HepG2 (cell line): ENCODE results near the gene SIGMAR1. TPM values are rescaled to one million over a fixed set of nuclear protein-coding genes. Genes with fewer than 3 reads are reported as not detected.

Source experiments
- JARID2 ChIP-seq: sonication (generic); formaldehyde crosslinking; IDR thresholded peaks from 2 replicates; pipeline ENCODE4 v1.8.1; 2023; ENCODE audit warnings: missing genetic modification reagents, inconsistent platforms; ENCODE audit not compliant: insufficient replicate concordance
- MAFG ChIP-seq: sonication (generic); formaldehyde crosslinking; IDR thresholded peaks from 2 replicates; pipeline ENCODE4 v1.5.1; 2020; ENCODE audit warnings: mild to moderate bottlenecking, missing genetic modification reagents
- MED13 ChIP-seq: sonication (generic); formaldehyde crosslinking; IDR thresholded peaks from 2 replicates; pipeline ENCODE4 v1.5.0; 2020; ENCODE audit warnings: missing genetic modification reagents
- PHF5A ChIP-seq: IDR thresholded peaks from one replicate; pipeline ENCODE4 v1.6.1; 2018; ENCODE audit warnings: low read depth, missing genetic modification reagents; ENCODE audit not compliant: unreplicated experiment
- REL ChIP-seq: sonication (generic); formaldehyde crosslinking; conservative IDR thresholded peaks from 2 replicates; pipeline ENCODE4 v1.8.0; 2022; ENCODE audit warnings: mild to moderate bottlenecking, missing genetic modification reagents, moderate library complexity
- STAG1 ChIP-seq: sonication (generic); formaldehyde crosslinking; IDR thresholded peaks from 2 replicates; pipeline ENCODE4 v1.4.0; 2020; ENCODE audit warnings: missing genetic modification reagents
- TAF15 ChIP-seq: fragments of 200-400 bp; formaldehyde crosslinking; IDR thresholded peaks from one replicate; pipeline ENCODE4 v1.6.1; 2018; ENCODE audit warnings: mild to moderate bottlenecking, low read depth, low read length; ENCODE audit not compliant: poor library complexity, severe bottlenecking
- TGIF2 ChIP-seq: IDR thresholded peaks from 2 replicates; pipeline ENCODE4 v1.6.1; 2016; ENCODE audit warnings: control low read depth, missing compliant biosample characterization
- TMF1 ChIP-seq: sonication (generic); formaldehyde crosslinking; IDR thresholded peaks from 2 replicates; pipeline ENCODE4 v1.8.1; 2022; ENCODE audit warnings: low read depth, missing genetic modification reagents
- ZNF558 ChIP-seq: sonication (generic); formaldehyde crosslinking; IDR thresholded peaks from 2 replicates; pipeline ENCODE4 v1.9.0; 2022; ENCODE audit warnings: mild to moderate bottlenecking, missing genetic modification reagents, borderline replicate concordance
- ZNF589 ChIP-seq: sonication (generic); formaldehyde crosslinking; conservative IDR thresholded peaks from 2 replicates; pipeline ENCODE4 v1.8.0; 2022; ENCODE audit warnings: mild to moderate bottlenecking, moderate library complexity, missing genetic modification reagents
- ZNF660 ChIP-seq: sonication (generic); formaldehyde crosslinking; IDR thresholded peaks from 2 replicates; pipeline ENCODE4 v1.5.1; 2020; ENCODE audit warnings: mild to moderate bottlenecking, low read depth, missing genetic modification reagents, borderline replicate concordance
- polyA plus RNA-seq, 8 experiments: library from polyadenylated mRNA; depleted of rRNA in 3 of 8; stranded (reverse) in 7 of 8; unstranded in 1 of 8; fragments of >200 nt; fragmentation: Illumina TruSeq in 4 of 8; extraction: Trizol in 4 of 8; gene quantifications; 2 replicates each; pipeline versions ENCODE4 v1.2.1 to v1.2.3, GENCODE V29; 2011 to 2016; ENCODE audit warnings: low read depth in 4 of 8, missing spikeins in 1 of 8, mixed read lengths in 1 of 8; ENCODE audit not compliant: insufficient read depth in 1 of 8
- total RNA-seq, 5 experiments: library from RNA; depleted of rRNA; stranded (reverse); fragments of >200 nt; fragmentation: Illumina TruSeq; extraction: Trizol; gene quantifications; 2 replicates each; pipeline ENCODE4 v1.2.3, GENCODE V29; 2016; ENCODE audit warnings: low read depth in 1 of 5
- TF ChIP-seq, protein P1 (sequence below): sonication (generic); formaldehyde crosslinking; IDR thresholded peaks from 2 replicates; pipeline ENCODE4 v1.4.0; 2020; ENCODE audit warnings: missing genetic modification reagents, borderline replicate concordance
- TF ChIP-seq, protein P2 (sequence below): sonication (generic); formaldehyde crosslinking; IDR thresholded peaks from 2 replicates; pipeline ENCODE4 v1.5.0; 2020; ENCODE audit warnings: missing genetic modification reagents, mild to moderate bottlenecking, borderline replicate concordance
- TF ChIP-seq, protein P3 (sequence below): sonication (generic); formaldehyde crosslinking; IDR thresholded peaks from 2 replicates; pipeline ENCODE4 v1.8.1; 2023; ENCODE audit warnings: missing genetic modification reagents, mild to moderate bottlenecking, borderline replicate concordance
- TF ChIP-seq, protein P4 (sequence below): sonication (generic); formaldehyde crosslinking; IDR thresholded peaks from 2 replicates; pipeline ENCODE4 v1.8.0; 2022; ENCODE audit warnings: missing genetic modification reagents, mild to moderate bottlenecking, inconsistent platforms, borderline replicate concordance
- TF ChIP-seq, protein P5 (sequence below): IDR thresholded peaks from 2 replicates; pipeline ENCODE4 v1.6.1; 2018; ENCODE audit warnings: missing genetic modification reagents, mild to moderate bottlenecking, missing compliant biosample characterization

The SIGMAR1 gene
- total and polyA plus RNA-seq, 2 of the 13 experiments (the other 11 are each of a cell fraction or from before 2014, with no cell fraction given): 38.9 to 60.8 TPM

DNA sequence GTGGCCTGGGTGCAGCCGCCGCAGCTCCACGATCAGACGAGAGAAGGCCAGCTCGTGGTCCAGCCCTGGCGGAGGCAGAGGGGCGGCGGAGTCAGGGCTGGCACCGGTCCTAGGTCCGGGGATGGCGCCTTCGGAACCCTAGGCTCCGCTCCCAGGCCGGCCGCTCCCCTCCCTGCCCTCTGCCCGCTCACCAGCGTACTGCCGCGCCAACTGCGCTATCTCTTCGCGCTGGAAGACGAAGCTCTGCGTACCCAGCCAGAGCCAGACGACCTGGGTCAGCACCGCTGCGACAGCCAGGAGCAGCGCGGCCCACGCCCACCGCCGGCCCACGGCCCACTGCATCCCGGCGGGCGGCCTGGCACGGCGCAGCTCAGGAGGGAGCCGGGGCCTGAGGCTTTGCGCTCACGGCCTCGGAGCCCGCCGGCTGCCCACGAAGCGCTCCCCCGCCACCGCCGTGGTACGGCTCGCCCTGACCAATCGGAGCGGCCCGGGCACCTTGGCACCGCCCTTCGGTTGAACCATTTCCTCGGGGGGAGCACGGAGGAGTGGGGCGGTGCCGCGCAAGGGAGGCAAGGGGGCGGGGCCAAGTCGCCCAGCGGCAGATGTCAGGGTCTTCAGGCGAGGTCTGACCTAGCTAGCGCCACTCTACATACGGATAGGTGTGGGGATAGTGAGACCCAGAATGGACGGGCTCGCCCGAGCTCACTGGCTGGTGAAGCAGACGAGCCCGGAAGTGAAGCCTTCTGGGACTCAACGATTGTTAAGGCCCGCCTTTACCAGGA is at the start of gene SIGMAR1 (continued):
- TF ChIP-seq, protein P1, sequence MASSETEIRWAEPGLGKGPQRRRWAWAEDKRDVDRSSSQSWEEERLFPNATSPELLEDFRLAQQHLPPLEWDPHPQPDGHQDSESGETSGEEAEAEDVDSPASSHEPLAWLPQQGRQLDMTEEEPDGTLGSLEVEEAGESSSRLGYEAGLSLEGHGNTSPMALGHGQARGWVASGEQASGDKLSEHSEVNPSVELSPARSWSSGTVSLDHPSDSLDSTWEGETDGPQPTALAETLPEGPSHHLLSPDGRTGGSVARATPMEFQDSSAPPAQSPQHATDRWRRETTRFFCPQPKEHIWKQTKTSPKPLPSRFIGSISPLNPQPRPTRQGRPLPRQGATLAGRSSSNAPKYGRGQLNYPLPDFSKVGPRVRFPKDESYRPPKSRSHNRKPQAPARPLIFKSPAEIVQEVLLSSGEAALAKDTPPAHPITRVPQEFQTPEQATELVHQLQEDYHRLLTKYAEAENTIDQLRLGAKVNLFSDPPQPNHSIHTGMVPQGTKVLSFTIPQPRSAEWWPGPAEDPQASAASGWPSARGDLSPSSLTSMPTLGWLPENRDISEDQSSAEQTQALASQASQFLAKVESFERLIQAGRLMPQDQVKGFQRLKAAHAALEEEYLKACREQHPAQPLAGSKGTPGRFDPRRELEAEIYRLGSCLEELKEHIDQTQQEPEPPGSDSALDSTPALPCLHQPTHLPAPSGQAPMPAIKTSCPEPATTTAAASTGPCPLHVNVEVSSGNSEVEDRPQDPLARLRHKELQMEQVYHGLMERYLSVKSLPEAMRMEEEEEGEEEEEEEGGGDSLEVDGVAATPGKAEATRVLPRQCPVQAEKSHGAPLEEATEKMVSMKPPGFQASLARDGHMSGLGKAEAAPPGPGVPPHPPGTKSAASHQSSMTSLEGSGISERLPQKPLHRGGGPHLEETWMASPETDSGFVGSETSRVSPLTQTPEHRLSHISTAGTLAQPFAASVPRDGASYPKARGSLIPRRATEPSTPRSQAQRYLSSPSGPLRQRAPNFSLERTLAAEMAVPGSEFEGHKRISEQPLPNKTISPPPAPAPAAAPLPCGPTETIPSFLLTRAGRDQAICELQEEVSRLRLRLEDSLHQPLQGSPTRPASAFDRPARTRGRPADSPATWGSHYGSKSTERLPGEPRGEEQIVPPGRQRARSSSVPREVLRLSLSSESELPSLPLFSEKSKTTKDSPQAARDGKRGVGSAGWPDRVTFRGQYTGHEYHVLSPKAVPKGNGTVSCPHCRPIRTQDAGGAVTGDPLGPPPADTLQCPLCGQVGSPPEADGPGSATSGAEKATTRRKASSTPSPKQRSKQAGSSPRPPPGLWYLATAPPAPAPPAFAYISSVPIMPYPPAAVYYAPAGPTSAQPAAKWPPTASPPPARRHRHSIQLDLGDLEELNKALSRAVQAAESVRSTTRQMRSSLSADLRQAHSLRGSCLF (CRISPR knock-in tag): 0 out of 2 replicates have a peak, but pooled peaks have one; percentile 28
- TF ChIP-seq REL (CRISPR knock-in tag): no peak
- TF ChIP-seq, protein P2, sequence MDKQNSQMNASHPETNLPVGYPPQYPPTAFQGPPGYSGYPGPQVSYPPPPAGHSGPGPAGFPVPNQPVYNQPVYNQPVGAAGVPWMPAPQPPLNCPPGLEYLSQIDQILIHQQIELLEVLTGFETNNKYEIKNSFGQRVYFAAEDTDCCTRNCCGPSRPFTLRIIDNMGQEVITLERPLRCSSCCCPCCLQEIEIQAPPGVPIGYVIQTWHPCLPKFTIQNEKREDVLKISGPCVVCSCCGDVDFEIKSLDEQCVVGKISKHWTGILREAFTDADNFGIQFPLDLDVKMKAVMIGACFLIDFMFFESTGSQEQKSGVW (CRISPR knock-in tag): no peak
- TF ChIP-seq ZNF558 (CRISPR knock-in tag): peak; percentile 39; the same call in 1 of the 2 replicates
- TF ChIP-seq, protein P3, sequence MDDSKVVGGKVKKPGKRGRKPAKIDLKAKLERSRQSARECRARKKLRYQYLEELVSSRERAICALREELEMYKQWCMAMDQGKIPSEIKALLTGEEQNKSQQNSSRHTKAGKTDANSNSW (CRISPR knock-in tag): no peak; the same call in 1 of the 2 replicates
- no peak for TF ChIP-seq ZNF589 (CRISPR knock-in tag)
- peak; percentile 98 for TF ChIP-seq TMF1 (CRISPR knock-in tag)
- no peak; the same call in 1 of the 2 replicates for TF ChIP-seq TGIF2 (CRISPR knock-in tag)
- no peak; the same call in 1 of the 2 replicates for TF ChIP-seq STAG1 (CRISPR knock-in tag)
- TF ChIP-seq MED13: no peak; the same call in 1 of the 2 replicates
- TF ChIP-seq PHF5A: peak; percentile 22
- no peak for TF ChIP-seq ZNF660 (CRISPR knock-in tag)
- TF ChIP-seq MAFG (CRISPR knock-in tag): no peak
- no peak for TF ChIP-seq JARID2
- TF ChIP-seq, protein P4, sequence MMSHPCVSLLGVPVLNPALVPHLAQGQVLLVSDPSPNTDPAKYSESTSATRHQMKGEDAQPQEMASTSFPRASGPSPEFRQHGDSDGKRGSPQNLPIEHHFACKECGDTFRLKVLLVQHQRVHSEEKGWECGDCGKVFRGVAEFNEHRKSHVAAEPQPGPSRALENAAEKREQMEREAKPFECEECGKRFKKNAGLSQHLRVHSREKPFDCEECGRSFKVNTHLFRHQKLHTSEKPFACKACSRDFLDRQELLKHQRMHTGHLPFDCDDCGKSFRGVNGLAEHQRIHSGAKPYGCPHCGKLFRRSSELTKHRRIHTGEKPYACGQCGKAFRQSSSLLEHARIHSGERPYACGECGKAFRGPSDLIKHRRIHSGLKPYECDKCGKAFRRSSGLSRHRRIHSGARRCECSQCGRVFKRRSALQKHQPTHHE (CRISPR knock-in tag): 0 out of 2 replicates have a peak, but pooled peaks have one; percentile 77
- no peak for TF ChIP-seq TAF15
- TF ChIP-seq, protein P5, sequence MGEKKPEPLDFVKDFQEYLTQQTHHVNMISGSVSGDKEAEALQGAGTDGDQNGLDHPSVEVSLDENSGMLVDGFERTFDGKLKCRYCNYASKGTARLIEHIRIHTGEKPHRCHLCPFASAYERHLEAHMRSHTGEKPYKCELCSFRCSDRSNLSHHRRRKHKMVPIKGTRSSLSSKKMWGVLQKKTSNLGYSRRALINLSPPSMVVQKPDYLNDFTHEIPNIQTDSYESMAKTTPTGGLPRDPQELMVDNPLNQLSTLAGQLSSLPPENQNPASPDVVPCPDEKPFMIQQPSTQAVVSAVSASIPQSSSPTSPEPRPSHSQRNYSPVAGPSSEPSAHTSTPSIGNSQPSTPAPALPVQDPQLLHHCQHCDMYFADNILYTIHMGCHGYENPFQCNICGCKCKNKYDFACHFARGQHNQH (CRISPR knock-in tag): peak; percentile 60; the same call in 1 of the 2 replicates
